Activated naive CD4-positive, alpha-beta T cell (primary cell): ENCODE measurements around the gene PIP5K1B.

Experiments
- DNase-seq, 4 experiments: peaks; one replicate each; lab custom pipeline; 2025; lab: John Stamatoyannopoulos, UW

The PIP5K1B gene

GRCh38 chr9:68995776-68996175 lies 290.7 kb downstream of the PIP5K1B start:
- DNase-seq = no peak

- DNase-seq = no peak
These were observed 291.4 kb downstream of the PIP5K1B start for GRCh38 chr9:68996462-68996861.

- no peak for DNase-seq
These were observed 292.6 kb downstream of the PIP5K1B start for GRCh38 chr9:68997666-68998065.

- DNase-seq = no peak
These were observed 293.3 kb downstream of the PIP5K1B start for GRCh38 chr9:68998385-68998784.

GRCh38 chr9:68998812-68999211 lies 293.8 kb downstream of the PIP5K1B start:
- DNase-seq = no peak

- peak in 2 of 4 experiments; percentile 32 to 34 for DNase-seq
These were observed 294.5 kb downstream of the PIP5K1B start for GRCh38 chr9:68999393-69000105.

GRCh38 chr9:69001921-69002320 lies 296.9 kb downstream of the PIP5K1B start:
- DNase-seq = no peak

- no peak for DNase-seq
These were observed 298.0 kb downstream of the PIP5K1B start for GRCh38 chr9:69003051-69003450.

GRCh38 chr9:69004836-69005235 lies 299.8 kb downstream of the PIP5K1B start:
- DNase-seq = no peak

- DNase-seq = no peak
These were observed 304.7 kb downstream of the PIP5K1B start for GRCh38 chr9:69009708-69010107.

GRCh38 chr9:69012696-69013381 lies 307.8 kb downstream of the PIP5K1B start:
- no peak for DNase-seq

- DNase-seq = no peak
These were observed 308.3 kb downstream of the PIP5K1B start for GRCh38 chr9:69013382-69013727.

- DNase-seq = no peak
These were observed 309.0 kb downstream of the PIP5K1B start, which contains the start of gene PRKACG for GRCh38 chr9:69014013-69014412. Gene PRKACG (minus strand): TSS chr9:69014113. CDS start chr9:69014092, 21 bp downstream.

GRCh38 chr9:69016191-69017096 lies 311.4 kb downstream of the PIP5K1B start:
- no peak for DNase-seq

- no peak for DNase-seq
These were observed 313.7 kb downstream of the PIP5K1B start for GRCh38 chr9:69018737-69019136.

- peak in 1 of 4 experiments; percentile 15 for DNase-seq
These were observed 314.8 kb downstream of the PIP5K1B start for GRCh38 chr9:69019808-69020207.

- no peak for DNase-seq
These were observed 315.5 kb downstream of the PIP5K1B start for GRCh38 chr9:69020301-69021145.

GRCh38 chr9:69023650-69024049 lies 318.6 kb downstream of the PIP5K1B start:
- no peak for DNase-seq

- no peak for DNase-seq
These were observed 322.5 kb downstream of the PIP5K1B start for GRCh38 chr9:69027355-69028097.

GRCh38 chr9:69028754-69029153 lies 323.7 kb downstream of the PIP5K1B start:
- DNase-seq = peak in 1 of 4 experiments; percentile 15

- no peak for DNase-seq
These were observed 324.5 kb downstream of the PIP5K1B start for GRCh38 chr9:69029535-69029934.
